GM18526 (cell line): ENCODE results near the gene CACNB2.

ENCODE experiments used
- POLR2A ChIP-seq: IDR thresholded peaks from 3 replicates; pipeline ENCODE4 v1.6.1; 2011; ENCODE audit not compliant: insufficient read length; ENCODE audit errors: extremely low read depth

CACNB2 gene

DNA sequence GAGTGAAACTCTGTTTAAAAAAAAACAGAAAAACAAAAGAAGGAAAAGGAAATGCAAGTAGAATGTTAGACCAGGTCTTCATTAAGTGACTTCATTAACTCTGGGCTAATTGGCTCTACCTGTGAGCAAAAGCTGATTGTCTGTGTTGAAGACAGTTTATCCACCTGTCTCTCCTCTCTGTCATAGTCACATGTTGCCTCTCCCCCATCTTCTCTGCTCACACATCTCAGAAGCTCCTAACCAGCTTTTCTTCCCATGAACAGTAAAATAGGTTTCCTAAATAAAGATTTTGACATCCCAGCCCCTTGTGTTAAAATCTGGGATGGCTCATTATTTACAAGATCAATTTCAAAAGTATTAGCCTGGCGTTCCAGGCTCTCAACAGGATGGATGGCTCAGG is 222.7 kb downstream of the CACNB2 start:
- TF ChIP-seq POLR2A, result no peak

DNA sequence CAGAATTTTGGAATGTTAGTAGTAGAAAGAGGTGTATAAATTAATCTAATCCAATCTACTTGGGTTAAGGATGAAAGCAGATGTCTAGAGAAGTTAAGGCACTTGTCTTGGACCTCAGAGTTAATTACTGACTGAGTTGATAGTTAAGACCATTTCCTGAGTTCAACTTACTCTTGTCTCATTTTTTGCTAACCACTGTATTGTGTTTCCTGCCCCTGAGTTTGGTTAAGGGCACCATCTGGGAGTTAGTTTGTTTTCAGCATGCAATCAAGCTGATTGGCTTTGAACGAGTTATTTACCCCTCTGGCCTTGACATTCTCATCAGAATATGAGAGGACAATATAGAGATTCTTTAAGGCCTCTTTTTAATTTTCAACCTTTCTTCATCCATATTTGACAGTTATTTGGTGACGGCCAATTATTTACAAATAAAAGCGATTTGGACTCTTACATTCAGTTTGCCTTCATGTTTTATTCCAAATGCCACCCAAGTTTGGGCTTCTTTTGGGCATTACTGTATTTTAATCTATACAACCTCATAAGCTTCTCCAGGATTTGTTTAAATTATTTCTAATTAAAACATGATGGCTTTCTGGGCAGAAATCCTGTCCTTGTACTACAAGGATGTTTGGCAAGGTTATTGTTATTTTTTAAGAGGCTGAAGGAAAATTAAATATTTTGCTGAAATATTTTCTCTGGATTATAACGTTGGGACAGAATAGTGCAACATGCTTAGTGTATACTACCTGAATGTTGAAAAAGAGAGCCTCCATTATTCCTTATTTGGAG is 225.0 kb downstream of the CACNB2 start:
- no peak for TF ChIP-seq POLR2A

GRCh38 chr10:18367840-18368239 is 227.6 kb downstream of the CACNB2 start:
- no peak for TF ChIP-seq POLR2A

- no peak for TF ChIP-seq POLR2A
Measured at GRCh38 chr10:18368273-18368672, 228.0 kb downstream of the CACNB2 start.

DNA sequence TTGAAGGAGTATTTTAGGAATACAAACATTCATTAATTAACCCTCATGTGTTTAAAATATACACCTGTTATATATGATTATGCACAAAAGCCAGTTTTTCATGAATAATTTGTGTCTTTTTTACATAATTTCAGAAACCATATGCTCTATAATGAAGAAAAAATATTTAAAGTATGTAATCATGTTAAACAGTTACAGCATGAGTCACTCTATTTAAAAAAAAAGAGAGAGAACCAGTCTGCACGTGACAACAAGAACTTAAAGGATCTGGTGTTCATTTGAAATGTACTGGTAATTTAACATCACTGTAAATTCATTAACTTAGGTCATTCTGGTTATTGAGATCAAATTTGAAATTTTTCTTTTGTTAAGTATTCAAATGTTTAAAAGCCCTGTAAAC is 228.5 kb downstream of the CACNB2 start:
- no peak for TF ChIP-seq POLR2A

DNA sequence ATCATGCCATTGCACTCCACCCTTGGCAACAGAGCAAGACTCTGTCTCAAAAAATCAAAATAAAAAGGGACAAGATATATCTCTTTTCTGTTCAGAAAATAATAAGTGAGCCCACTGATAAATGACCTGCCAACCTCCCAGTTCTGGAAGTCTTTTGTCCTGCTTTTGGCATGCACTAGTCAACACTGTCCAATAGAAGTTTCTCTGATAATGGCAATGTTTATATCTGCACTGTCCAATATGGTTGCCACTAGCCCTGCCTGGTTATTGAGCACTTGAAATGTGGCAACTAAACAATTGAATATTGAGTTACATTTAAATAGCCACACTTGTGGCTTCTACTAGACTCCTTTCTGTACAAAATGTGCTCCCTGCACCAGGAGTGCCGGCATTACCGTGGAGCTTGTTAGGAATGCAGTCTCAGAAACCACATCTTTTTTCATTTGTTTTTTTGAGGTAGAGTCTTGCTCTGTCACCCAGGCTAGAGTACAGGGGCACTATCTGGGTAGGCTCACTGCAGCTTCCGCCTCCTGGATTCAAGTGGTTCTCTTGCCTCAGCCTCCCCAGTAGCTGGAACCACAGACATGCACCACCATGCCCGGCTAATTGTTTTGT is 229.7 kb downstream of the CACNB2 start:
- no peak for TF ChIP-seq POLR2A

- TF ChIP-seq POLR2A, result no peak
Measured at GRCh38 chr10:18376650-18377049, 236.4 kb downstream of the CACNB2 start.

- no peak for TF ChIP-seq POLR2A
Measured at GRCh38 chr10:18377898-18378297, 237.7 kb downstream of the CACNB2 start.

DNA sequence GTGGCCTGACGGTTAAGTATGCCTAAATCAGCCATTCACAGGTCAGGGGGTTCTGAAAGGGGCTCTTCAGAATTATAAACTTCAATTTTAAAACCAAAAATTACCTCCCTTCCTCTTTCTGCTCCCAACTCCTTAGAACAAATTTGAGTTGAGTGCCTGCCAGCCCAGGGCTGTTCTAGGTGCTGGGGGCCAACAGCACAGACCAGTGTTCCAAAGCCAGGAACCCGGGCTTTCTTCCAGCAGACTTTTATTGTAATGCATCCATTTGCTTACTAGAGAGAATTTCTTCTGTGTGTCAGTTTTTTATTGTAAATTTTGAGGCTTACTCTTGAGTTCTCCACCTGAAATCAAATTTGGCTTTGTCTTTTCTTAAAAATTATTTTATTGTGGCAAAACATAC is 238.5 kb downstream of the CACNB2 start:
- TF ChIP-seq POLR2A, result no peak

DNA sequence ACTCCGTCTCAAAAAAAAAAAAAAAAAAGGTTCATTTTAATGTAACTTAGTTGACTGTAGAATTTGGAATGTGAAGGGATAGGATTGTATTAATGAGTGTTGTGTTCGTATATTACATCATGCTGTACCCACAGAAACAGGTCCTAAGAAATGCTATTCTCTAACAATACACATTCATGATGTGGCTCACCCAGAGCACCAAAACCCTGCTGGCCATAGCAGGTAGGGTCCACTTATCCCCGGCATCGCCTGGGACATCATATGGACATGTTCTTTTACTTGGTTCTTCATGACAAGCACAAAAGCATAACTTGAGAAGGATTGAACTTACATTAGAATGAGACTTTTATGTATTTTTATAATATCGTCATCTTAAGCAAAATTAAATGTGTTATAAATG is 241.5 kb downstream of the CACNB2 start:
- no peak for TF ChIP-seq POLR2A

DNA sequence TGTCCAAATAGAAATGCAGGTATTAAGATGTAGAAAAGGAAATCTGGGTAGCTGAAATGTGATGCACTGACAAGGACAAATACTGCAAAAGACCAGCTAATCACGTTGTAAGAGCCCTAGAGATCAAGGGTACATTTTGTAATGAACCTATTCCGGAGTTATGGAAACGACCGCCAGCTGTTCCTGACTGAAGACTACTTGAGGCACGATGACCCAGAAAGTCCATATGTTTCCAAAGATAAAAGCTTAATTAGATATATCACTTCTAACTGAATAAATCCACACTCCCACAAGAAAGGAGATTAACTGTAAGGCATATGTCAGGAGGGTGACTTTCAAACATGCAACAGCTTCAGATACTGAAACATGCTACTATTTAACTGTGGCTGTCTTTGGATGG is 257.7 kb downstream of the CACNB2 start:
- TF ChIP-seq POLR2A, result no peak

- TF ChIP-seq POLR2A, result no peak
Measured at GRCh38 chr10:18399158-18399557, 258.9 kb downstream of the CACNB2 start.

DNA sequence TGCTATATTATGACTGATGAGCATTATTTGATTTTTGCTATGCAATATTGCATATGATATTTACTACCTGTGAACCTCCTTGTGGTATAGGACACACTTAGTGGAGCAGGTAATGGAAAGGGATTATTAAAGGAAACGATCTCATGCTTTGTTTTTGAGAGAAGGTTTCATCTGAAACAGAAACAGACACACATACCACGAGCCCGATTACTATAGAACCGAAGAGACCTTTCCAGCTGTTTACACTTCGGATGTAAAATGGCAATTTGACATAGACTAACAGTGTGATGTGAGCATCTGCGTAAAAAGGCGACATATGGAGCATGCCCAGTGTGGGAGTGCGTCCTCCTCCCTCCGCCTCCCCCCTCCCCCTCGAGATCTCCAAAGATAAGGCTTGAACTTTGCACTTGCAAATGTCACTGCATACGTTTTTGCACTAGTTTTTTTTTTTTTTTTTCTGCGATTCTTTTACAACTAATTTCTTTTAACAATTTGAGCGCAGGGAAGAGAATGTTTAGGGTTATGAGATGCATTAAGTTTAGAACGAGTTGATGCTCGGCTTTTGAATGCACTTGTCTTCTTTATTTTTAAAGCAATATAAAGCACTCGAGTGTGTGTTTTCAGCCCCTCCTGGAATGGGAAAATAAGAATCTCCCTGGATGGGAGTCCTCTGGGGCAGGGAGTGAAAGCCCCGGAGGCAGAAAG is 260.1 kb downstream of the CACNB2 start:
- TF ChIP-seq POLR2A, result no peak

DNA sequence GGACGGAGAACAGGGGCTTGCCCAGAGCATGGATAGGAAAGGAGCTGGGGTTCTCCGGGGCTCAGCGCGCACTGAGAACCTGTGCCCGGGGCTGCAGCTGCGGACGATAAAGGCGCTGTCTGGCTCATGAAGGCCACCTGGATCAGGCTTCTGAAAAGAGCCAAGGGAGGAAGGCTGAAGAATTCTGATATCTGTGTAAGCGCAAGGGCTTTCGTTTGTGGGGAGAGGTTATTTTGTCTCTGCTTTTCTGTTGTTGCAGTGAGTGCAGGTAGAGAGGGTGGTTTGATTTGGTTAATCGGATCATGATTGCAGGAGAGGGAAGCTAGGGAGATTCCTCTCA is 260.7 kb downstream of the CACNB2 start:
- TF ChIP-seq POLR2A, result no peak

DNA sequence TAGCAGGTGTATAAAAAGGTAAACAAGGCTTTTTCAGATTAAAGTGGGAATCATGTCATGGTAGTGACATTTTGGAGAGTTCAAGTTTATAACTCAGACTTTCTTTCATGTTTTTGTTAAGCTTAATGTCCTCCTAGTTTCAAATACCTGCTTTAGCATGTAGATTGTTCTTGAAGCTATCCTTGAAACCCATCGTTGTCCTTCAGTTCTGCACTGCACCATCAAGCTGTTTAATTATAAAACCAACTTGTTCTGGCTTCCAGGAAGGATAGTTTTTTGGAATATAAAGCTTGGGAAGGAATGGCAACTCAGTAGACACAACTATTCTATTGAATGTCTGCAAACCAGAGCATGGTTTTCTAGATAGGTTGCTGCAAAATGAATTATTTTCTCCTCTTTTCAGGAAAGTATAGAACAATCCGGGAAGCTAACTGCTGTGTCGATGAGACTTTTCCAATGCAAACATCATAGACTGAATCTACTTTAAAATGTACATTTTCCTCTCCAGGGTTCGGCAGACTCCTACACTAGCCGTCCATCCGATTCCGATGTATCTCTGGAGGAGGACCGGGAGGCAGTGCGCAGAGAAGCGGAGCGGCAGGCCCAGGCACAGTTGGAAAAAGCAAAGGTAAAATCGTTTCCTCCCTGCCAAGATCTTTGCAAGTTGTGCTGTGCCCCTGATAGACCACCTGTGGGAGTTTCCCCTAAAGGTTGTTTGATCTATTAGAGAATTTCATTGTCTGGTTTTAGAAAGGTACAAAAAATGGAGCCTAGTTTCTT is 261.4 kb downstream of the CACNB2 start:
- no peak for TF ChIP-seq POLR2A

DNA sequence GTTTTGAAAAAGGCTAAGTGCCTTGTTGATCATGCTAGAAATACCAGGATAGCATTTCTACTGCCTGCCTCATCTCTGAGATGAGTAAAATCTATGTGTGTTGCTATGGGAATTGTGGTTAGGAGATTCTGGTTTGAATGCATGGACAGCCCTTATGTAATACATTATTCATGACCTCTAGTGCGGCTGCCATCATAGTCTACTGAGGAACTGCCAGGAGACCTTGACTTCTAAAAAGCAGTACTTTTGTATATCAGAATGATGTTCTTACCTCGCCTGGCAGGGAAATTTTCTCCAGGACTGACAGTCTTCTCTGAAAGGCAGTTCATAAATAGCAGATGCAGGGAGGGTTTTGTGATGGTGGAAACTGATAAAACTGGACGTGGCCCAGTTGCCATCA is 262.6 kb downstream of the CACNB2 start:
- TF ChIP-seq POLR2A, result no peak
